Measurements from ENCODE around the gene RABEP1.

Gene RABEP1

DNA sequence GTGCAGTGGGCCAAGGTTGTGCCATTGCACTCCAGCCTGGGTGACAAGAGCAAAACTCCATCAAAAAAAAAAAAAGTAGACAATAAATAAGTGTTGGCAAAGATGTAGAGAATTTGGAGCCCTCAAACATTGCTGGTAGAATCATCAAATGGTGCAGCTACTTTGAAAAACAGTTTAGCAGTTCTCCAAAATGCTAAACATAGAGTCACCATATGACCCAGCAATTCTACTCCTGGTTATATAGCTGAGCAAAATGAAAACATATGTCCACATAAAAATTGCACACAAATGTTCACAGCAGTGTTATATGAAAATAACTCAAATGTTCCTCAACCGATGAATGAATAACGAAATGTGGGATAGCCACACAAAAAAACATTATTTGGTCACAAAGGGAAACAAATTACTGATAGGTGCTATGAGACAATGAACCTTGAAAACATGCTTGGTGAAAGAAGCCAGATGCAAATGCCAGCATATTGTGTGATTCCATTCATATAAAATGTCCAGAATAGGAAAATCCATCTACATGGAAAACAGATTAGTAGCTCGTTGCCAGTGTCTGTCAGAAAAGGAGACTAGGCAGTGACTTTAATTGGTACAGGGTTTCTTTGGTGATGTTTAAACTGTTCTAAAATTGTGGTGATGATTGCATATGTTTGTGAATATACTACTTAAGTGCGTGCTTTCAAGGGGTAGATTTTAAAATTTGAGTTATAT lies 12.7 kb upstream of the RABEP1 start:
- Histone ChIP-seq H3K4me1 (ENCODE audit: control insufficient read depth, insufficient read depth, low read length) (no peaks in the 10 kb centered on the region), H3K9me3 (ENCODE audit: control insufficient read depth, insufficient read depth, low read length) (no peaks in the 10 kb centered on the region), H3K4me3 (ENCODE audit: low read length) (no peak overlapping the region), H3K36me3 (ENCODE audit: control insufficient read depth, insufficient read depth, low read length) (no peaks in the 10 kb centered on the region), H3K27ac (ENCODE audit: low read length) (no peak overlapping the region), H3K27me3 (ENCODE audit: control insufficient read depth, insufficient read depth, low read length) (no peaks in the 10 kb centered on the region)
- no peak for DNase-seq (ENCODE audit: low read depth, low spot score)
- WGBS (ENCODE audit: insufficient coverage, insufficient read length) = no CpG with 5 or more reads among the region's 4 CpGs

DNA sequence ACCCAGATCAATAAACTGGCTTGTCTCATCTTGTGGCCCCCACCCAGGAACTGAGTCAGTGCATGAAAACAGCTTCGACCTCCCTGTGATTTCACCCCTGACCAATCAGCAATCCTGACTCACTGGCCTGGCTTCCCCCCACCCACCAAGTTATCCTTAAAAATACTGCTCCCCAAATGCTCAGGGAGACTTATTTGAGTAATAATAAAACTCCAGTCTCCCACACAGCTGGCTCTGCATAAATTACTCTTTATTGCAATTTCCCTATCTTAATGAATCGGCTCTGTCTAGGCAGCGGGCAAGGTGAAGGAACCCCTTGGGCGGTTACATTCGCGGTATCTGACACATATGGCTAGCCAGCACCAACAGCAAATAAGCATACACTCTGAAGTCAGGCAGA lies 9.8 kb upstream of the RABEP1 start:
- no peaks in the 10 kb centered on the region for H3K36me3 ChIP-seq (ENCODE audit: control insufficient read depth, insufficient read depth, low read length)
- no peaks in the 10 kb centered on the region for H3K4me1 ChIP-seq (ENCODE audit: control insufficient read depth, insufficient read depth, low read length)
- WGBS (ENCODE audit: insufficient coverage, insufficient read length) = no CpG with 5 or more reads among the region's 6 CpGs
- no peak overlapping the region for H3K27ac ChIP-seq (ENCODE audit: low read length)
- no peaks in the 10 kb centered on the region for H3K9me3 ChIP-seq (ENCODE audit: control insufficient read depth, insufficient read depth, low read length)
- H3K27me3 ChIP-seq (ENCODE audit: control insufficient read depth, insufficient read depth, low read length) = no peaks in the 10 kb centered on the region
- no peak for DNase-seq (ENCODE audit: low read depth, low spot score)
- no peak overlapping the region for H3K4me3 ChIP-seq (ENCODE audit: low read length)

GRCh38 chr17:5282642-5283217 lies 646 bp downstream of the RABEP1 start:
- H3K36me3 ChIP-seq (ENCODE audit: control insufficient read depth, insufficient read depth, low read length) = no peaks in the 10 kb centered on the region
- WGBS (ENCODE audit: insufficient coverage, insufficient read length) = 100% methylated on average over 1 of the region's 34 CpGs
- no peak overlapping the region for H3K27ac ChIP-seq (ENCODE audit: low read length)
- H3K4me3 ChIP-seq (ENCODE audit: low read length) = peak overlapping the region; percentile 71; the same call in 1 of the 2 replicates
- H3K27me3 ChIP-seq (ENCODE audit: control insufficient read depth, insufficient read depth, low read length) = no peaks in the 10 kb centered on the region
- H3K4me1 ChIP-seq (ENCODE audit: control insufficient read depth, insufficient read depth, low read length) = peaks cover 2% of the 10 kb centered on the region; the same call in 1 of the 2 replicates
- no peak for DNase-seq (ENCODE audit: low read depth, low spot score)
- no peaks in the 10 kb centered on the region for H3K9me3 ChIP-seq (ENCODE audit: control insufficient read depth, insufficient read depth, low read length)

GRCh38 chr17:5283571-5284315 lies 1.7 kb downstream of the RABEP1 start:
- no peaks in the 10 kb centered on the region for H3K9me3 ChIP-seq (ENCODE audit: control insufficient read depth, insufficient read depth, low read length)
- H3K36me3 ChIP-seq (ENCODE audit: control insufficient read depth, insufficient read depth, low read length) = no peaks in the 10 kb centered on the region
- no peak for DNase-seq (ENCODE audit: low read depth, low spot score)
- peaks cover 2% of the 10 kb centered on the region; the same call in 1 of the 2 replicates for H3K4me1 ChIP-seq (ENCODE audit: control insufficient read depth, insufficient read depth, low read length)
- no peak overlapping the region for H3K27ac ChIP-seq (ENCODE audit: low read length)
- WGBS (ENCODE audit: insufficient coverage, insufficient read length) = no CpG with 5 or more reads among the region's 5 CpGs
- H3K27me3 ChIP-seq (ENCODE audit: control insufficient read depth, insufficient read depth, low read length) = no peaks in the 10 kb centered on the region
- H3K4me3 ChIP-seq (ENCODE audit: low read length) = no peak overlapping the region

GRCh38 chr17:5284681-5285080 lies 2.6 kb downstream of the RABEP1 start:
- H3K36me3 ChIP-seq (ENCODE audit: control insufficient read depth, insufficient read depth, low read length) = no peaks in the 10 kb centered on the region
- no peak overlapping the region for H3K4me3 ChIP-seq (ENCODE audit: low read length)
- H3K27me3 ChIP-seq (ENCODE audit: control insufficient read depth, insufficient read depth, low read length) = no peaks in the 10 kb centered on the region
- 100% methylated on average over 2 of the region's 7 CpGs for WGBS (ENCODE audit: insufficient coverage, insufficient read length)
- no peak overlapping the region for H3K27ac ChIP-seq (ENCODE audit: low read length)
- no peak for DNase-seq (ENCODE audit: low read depth, low spot score)
- H3K9me3 ChIP-seq (ENCODE audit: control insufficient read depth, insufficient read depth, low read length) = no peaks in the 10 kb centered on the region
- peaks cover 2% of the 10 kb centered on the region; the same call in 1 of the 2 replicates for H3K4me1 ChIP-seq (ENCODE audit: control insufficient read depth, insufficient read depth, low read length)

DNA sequence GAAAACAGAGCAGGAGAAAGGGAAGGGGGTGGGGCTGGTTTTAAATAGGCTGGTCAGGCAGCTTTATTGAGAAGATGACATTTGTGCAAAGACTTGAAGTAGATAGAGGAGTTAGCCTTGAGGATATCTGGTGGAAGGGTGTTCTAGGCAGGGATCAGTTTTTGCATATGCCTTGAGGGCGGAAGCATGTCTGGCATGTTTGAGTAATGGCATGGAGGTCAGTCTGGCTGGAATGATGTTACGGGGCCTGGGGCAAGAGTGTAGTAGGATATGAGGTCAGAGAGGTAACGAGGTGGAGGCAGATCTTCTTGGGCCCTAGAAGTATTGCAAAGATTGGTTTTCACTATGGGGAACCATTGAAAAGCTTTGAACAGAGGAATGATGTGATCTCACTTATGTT lies 4.8 kb downstream of the RABEP1 start:
- H3K27ac ChIP-seq (ENCODE audit: low read length) = no peak overlapping the region
- no peaks in the 10 kb centered on the region for H3K9me3 ChIP-seq (ENCODE audit: control insufficient read depth, insufficient read depth, low read length)
- WGBS (ENCODE audit: insufficient coverage, insufficient read length) = no CpG with 5 or more reads among the region's 3 CpGs
- H3K4me3 ChIP-seq (ENCODE audit: low read length) = no peak overlapping the region
- no peak for DNase-seq (ENCODE audit: low read depth, low spot score)
- peaks cover 2% of the 10 kb centered on the region; the same call in 1 of the 2 replicates for H3K4me1 ChIP-seq (ENCODE audit: control insufficient read depth, insufficient read depth, low read length)
- no peaks in the 10 kb centered on the region for H3K36me3 ChIP-seq (ENCODE audit: control insufficient read depth, insufficient read depth, low read length)
- H3K27me3 ChIP-seq (ENCODE audit: control insufficient read depth, insufficient read depth, low read length) = no peaks in the 10 kb centered on the region

GRCh38 chr17:5291683-5292350 lies 9.7 kb downstream of the RABEP1 start:
- DNase-seq (ENCODE audit: low read depth, low spot score) = no peak
- Histone ChIP-seq H3K27me3 (ENCODE audit: control insufficient read depth, insufficient read depth, low read length) (no peaks in the 10 kb centered on the region), H3K4me3 (ENCODE audit: low read length) (no peak overlapping the region), H3K27ac (ENCODE audit: low read length) (no peak overlapping the region), H3K36me3 (ENCODE audit: control insufficient read depth, insufficient read depth, low read length) (no peaks in the 10 kb centered on the region), H3K4me1 (ENCODE audit: control insufficient read depth, insufficient read depth, low read length) (no peaks in the 10 kb centered on the region), H3K9me3 (ENCODE audit: control insufficient read depth, insufficient read depth, low read length) (no peaks in the 10 kb centered on the region)
- WGBS (ENCODE audit: insufficient coverage, insufficient read length) = no CpG with 5 or more reads among the region's 8 CpGs

DNA sequence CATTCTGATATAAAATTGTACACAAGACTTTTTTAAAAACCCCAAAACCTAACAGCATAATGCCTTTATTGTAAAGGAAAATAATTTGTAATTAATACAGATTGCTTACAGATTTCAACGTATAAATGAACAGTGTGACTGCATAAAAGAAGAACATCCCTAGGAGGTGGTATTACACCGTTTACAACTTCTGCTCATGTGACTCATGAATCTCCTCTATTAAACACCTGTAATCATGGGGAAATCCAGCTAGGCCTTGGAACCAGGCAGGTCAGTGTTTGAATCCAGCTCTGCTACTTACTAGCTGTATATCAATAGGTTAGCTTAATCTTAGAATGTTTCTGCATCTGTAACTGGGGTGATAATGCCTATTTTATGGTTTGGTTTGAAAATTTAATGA lies 15.2 kb downstream of the RABEP1 start:
- H3K4me1 ChIP-seq (ENCODE audit: control insufficient read depth, insufficient read depth, low read length) = no peaks in the 10 kb centered on the region
- no peak overlapping the region for H3K4me3 ChIP-seq (ENCODE audit: low read length)
- no peaks in the 10 kb centered on the region for H3K36me3 ChIP-seq (ENCODE audit: control insufficient read depth, insufficient read depth, low read length)
- no peak overlapping the region for H3K27ac ChIP-seq (ENCODE audit: low read length)
- H3K27me3 ChIP-seq (ENCODE audit: control insufficient read depth, insufficient read depth, low read length) = no peaks in the 10 kb centered on the region
- no peak for DNase-seq (ENCODE audit: low read depth, low spot score)
- no CpG with 5 or more reads among the region's 2 CpGs for WGBS (ENCODE audit: insufficient coverage, insufficient read length)
- H3K9me3 ChIP-seq (ENCODE audit: control insufficient read depth, insufficient read depth, low read length) = no peaks in the 10 kb centered on the region

- Histone ChIP-seq H3K27me3 (ENCODE audit: control insufficient read depth, insufficient read depth, low read length) (no peaks in the 10 kb centered on the region), H3K27ac (ENCODE audit: low read length) (no peak overlapping the region), H3K4me3 (ENCODE audit: low read length) (no peak overlapping the region), H3K36me3 (ENCODE audit: control insufficient read depth, insufficient read depth, low read length) (no peaks in the 10 kb centered on the region), H3K4me1 (ENCODE audit: control insufficient read depth, insufficient read depth, low read length) (no peaks in the 10 kb centered on the region), H3K9me3 (ENCODE audit: control insufficient read depth, insufficient read depth, low read length) (no peaks in the 10 kb centered on the region)
- no CpG with 5 or more reads among the region's 4 CpGs for WGBS (ENCODE audit: insufficient coverage, insufficient read length)
- no peak for DNase-seq (ENCODE audit: low read depth, low spot score)
These were observed 17.3 kb downstream of the RABEP1 start for GRCh38 chr17:5299383-5299782.

GRCh38 chr17:5304636-5305035 lies 22.6 kb downstream of the RABEP1 start:
- no CpG with 5 or more reads among the region's 1 CpG for WGBS (ENCODE audit: insufficient coverage, insufficient read length)
- Histone ChIP-seq H3K4me1 (ENCODE audit: control insufficient read depth, insufficient read depth, low read length) (no peaks in the 10 kb centered on the region), H3K27ac (ENCODE audit: low read length) (no peak overlapping the region)

More at GRCh38 chr17:5304636-5305035, 22.6 kb downstream of the RABEP1 start:
- Histone ChIP-seq H3K4me3 (ENCODE audit: low read length) (no peak overlapping the region), H3K9me3 (ENCODE audit: control insufficient read depth, insufficient read depth, low read length) (no peaks in the 10 kb centered on the region), H3K36me3 (ENCODE audit: control insufficient read depth, insufficient read depth, low read length) (no peaks in the 10 kb centered on the region), H3K27me3 (ENCODE audit: control insufficient read depth, insufficient read depth, low read length) (no peaks in the 10 kb centered on the region)
- DNase-seq (ENCODE audit: low read depth, low spot score) = no peak

Measured in iPS DF 6.9 (cell line).